ENCODE measurements around the gene TBKBP1.

DNA sequence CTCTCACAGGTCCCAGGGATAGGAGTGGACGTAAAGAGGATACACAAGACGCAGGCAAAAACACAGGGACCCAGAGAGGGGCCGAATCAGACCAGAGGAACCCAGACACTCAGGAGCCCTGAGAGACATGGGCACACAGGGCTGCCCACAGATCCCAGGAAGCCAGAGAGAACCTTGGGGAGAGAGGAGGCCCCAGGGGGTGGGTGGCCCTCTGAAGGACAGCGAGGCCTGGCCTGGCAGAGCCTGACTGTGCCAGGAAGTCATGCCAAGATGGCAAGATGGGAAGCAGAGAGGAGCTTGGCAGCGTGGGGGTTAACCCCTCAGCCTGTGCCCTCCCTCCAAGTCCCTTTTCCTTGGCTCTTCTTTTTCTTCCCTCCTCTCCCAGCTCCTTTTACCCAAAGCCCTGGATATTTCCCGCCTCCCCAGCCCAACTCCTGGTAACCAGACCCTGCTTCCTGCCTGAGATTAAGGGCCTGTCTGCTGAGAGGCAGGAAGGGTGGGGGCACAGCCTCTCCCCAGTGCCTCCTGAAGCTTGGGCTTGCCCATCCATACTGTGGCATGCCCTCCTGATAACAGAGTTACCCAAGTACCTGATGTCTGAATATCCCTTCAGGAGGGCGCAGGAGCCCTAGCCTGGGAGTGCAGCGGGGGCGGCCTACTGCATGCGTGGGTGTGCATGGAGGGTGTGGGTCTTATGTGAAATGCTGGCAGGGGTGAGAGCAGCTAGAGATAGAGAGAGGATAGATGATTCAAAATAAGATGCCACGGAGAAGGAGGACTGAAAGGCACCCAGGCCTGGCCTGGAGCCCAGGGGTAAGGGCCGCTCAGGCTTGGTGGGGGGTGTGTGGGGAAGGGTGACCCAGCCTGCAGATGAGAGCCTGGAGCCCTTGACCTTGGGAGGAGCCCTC, 33.1 kb downstream of the TBKBP1 start:
- TF ChIP-seq, protein P1, sequence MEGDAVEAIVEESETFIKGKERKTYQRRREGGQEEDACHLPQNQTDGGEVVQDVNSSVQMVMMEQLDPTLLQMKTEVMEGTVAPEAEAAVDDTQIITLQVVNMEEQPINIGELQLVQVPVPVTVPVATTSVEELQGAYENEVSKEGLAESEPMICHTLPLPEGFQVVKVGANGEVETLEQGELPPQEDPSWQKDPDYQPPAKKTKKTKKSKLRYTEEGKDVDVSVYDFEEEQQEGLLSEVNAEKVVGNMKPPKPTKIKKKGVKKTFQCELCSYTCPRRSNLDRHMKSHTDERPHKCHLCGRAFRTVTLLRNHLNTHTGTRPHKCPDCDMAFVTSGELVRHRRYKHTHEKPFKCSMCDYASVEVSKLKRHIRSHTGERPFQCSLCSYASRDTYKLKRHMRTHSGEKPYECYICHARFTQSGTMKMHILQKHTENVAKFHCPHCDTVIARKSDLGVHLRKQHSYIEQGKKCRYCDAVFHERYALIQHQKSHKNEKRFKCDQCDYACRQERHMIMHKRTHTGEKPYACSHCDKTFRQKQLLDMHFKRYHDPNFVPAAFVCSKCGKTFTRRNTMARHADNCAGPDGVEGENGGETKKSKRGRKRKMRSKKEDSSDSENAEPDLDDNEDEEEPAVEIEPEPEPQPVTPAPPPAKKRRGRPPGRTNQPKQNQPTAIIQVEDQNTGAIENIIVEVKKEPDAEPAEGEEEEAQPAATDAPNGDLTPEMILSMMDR (IDR thresholded peaks at IDR 0.05; ENCODE audit: borderline replicate concordance, extremely low read depth, low read length, poor library complexity, severe bottlenecking) = no peak
- TF ChIP-seq EZH2 (IDR thresholded peaks at IDR 0.05; ENCODE audit: borderline replicate concordance, low read depth, low read length, severe bottlenecking) = no peak
